ENCODE measurements around the gene LCTL.

GRCh38 chr15:66588971-66589370 is 23.2 kb upstream of the LCTL start:
- no peak for TF ChIP-seq EP300 (conservative IDR thresholded peaks at IDR 0.05; ENCODE audit: poor library complexity, severe bottlenecking)
- no peak for TF ChIP-seq CTCF (IDR thresholded peaks at IDR 0.05; ENCODE audit: poor library complexity, severe bottlenecking)
- no peak for TF ChIP-seq EZH2 (IDR thresholded peaks at IDR 0.05; ENCODE audit: borderline replicate concordance, insufficient read depth, low read length, poor library complexity, severe bottlenecking)
- no peak for TF ChIP-seq TAF1 (IDR thresholded peaks at IDR 0.05; ENCODE audit: low read depth)
- no peak for TF ChIP-seq RAD21 (conservative IDR thresholded peaks at IDR 0.05)

Data from neural cell (in vitro differentiated cells).